Tibial artery (tissue), 4 donors: ENCODE measurements around the gene UBAC2.

Experiments used
- DNase-seq, 2 donors: peaks; one replicate each; pipeline ENCODE4 v3.0.0-alpha.2; 2019
- H3K27ac ChIP-seq, 2 donors: fragments of 200-600 bp; sonication (generic) in 1 of 2; 1 replicate in 1 of 2; 2 replicates in 1 of 2; pipeline ENCODE4 v1.5.1; 2018 to 2019; ENCODE audit warnings: mild to moderate bottlenecking in 1 of 2
- H3K27me3 ChIP-seq, 2 donors: fragments of 200-600 bp; sonication (generic) in 1 of 2; one replicate each; pipeline versions ENCODE4 v1.5.1 to v1.6.0; 2016 to 2019
- H3K36me3 ChIP-seq, 3 donors: fragments of 200-600 bp; sonication (generic) in 2 of 3; one replicate each; pipeline ENCODE4 v1.5.1; 2016 to 2019; ENCODE audit warnings: mild to moderate bottlenecking in 2 of 3
- H3K4me1 ChIP-seq, 4 donors: fragments of 200-600 bp; sonication (generic) in 2 of 4; 1 replicate in 3 of 4; 2 replicates in 1 of 4; pipeline ENCODE4 v1.5.1; 2016 to 2019
- H3K4me3 ChIP-seq, 2 donors: fragments of 200-600 bp; sonication (generic) in 1 of 2; 1 replicate in 1 of 2; 2 replicates in 1 of 2; pipeline ENCODE4 v1.5.1; 2018 to 2019; ENCODE audit warnings: mild to moderate bottlenecking in 2 of 2
- H3K9me3 ChIP-seq, 3 donors: fragments of 200-600 bp; sonication (generic) in 1 of 3; one replicate each; pipeline ENCODE4 v1.5.1; 2016 to 2019
- intact Hi-C: fragments of 100-400 bp; cut with DNase I; formaldehyde crosslinking; loops from one replicate; pipeline ENCODE4 v1.15.0; 2023; ENCODE audit warnings: low total_unique reads
- TF ChIP-seq, protein P1 (sequence below), 2 experiments: fragments of 200-600 bp in 1 of 2; fragments of 450-650 bp in 1 of 2; IDR thresholded peaks; one replicate each; pipeline ENCODE4 v1.5.1; 2017 to 2019; ENCODE audit warnings: antibody characterized with exemption in 2 of 2, mild to moderate bottlenecking in 1 of 2, moderate library complexity in 1 of 2

UBAC2 gene

DNA sequence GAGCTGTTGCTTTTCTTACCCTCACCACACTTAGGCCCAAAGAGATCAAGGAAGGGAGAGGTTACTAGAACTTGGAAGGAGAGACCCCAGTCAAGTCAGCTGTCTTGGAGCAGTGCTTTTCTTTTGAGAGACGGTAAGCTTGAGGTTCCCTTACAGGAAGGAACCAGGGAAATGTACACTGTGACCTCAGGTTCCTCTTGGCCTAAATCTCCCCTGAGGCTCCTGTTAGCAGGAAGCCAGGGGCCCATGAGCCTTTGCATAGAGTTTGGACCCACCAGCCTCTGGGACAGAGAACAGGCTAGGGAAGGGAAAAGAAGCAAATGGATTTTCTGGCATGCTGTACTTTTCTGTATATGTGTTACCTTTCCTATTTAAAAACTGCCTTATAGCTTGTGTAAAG lies 63.4 kb downstream of the UBAC2 start:
- intact Hi-C loops: no loop called here
- H3K27me3 ChIP-seq: no peaks in the 10 kb centered on the region

DNA sequence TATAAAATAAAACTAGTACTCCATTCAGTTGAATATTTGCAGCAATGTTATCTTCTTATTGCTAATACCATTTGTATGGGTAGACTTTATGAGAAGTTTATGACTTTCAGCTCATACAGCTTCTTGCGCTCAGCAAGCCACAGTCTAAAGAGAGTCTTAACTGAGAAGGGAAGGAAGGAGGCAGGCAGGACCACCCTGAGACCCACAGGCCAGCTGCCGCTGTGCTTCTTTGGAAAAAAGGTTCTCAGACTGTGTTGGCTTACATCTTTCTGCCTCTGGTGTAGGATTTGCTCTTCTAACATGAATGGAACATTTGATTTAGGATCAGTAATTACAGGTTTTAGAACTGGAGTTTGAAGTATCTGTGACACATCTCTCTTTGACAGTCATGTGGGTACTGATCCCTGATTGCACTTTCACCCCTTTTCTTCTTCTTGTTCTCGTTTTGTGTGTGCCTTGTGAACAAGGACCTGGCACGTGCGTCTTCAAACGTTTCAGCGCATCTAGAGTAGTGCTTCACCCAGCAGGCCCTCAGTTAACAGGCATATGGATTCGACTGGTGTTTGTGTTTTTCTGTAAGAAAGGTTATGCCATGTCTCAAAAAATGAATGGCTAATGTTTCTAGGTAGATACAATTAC lies 64.6 kb downstream of the UBAC2 start:
- intact Hi-C loops: loop anchor here (5.0 kb wide), 1 partner anchor 88 kb away; no protein-coding TSS in a partner anchor
- DNase-seq: no peak
- Histone ChIP-seq H3K36me3 (peaks cover 0 to 6% (median 0%) of the 10 kb centered on the region in 3 donors), H3K27me3 (no peaks in the 10 kb centered on the region), H3K4me3 (no peak overlapping the region), H3K9me3 (no peaks in the 10 kb centered on the region), H3K4me1 (no peaks in the 10 kb centered on the region), H3K27ac (no peak overlapping the region)
- TF ChIP-seq, protein P1, sequence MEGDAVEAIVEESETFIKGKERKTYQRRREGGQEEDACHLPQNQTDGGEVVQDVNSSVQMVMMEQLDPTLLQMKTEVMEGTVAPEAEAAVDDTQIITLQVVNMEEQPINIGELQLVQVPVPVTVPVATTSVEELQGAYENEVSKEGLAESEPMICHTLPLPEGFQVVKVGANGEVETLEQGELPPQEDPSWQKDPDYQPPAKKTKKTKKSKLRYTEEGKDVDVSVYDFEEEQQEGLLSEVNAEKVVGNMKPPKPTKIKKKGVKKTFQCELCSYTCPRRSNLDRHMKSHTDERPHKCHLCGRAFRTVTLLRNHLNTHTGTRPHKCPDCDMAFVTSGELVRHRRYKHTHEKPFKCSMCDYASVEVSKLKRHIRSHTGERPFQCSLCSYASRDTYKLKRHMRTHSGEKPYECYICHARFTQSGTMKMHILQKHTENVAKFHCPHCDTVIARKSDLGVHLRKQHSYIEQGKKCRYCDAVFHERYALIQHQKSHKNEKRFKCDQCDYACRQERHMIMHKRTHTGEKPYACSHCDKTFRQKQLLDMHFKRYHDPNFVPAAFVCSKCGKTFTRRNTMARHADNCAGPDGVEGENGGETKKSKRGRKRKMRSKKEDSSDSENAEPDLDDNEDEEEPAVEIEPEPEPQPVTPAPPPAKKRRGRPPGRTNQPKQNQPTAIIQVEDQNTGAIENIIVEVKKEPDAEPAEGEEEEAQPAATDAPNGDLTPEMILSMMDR (IDR thresholded peaks at IDR 0.05): no peak

More for the DNA sequence above, 63.4 kb downstream of the UBAC2 start:
- TF ChIP-seq, protein P1 (IDR thresholded peaks at IDR 0.05): no peak
- H3K36me3 ChIP-seq: peaks cover 0 to 13% (median 0%) of the 10 kb centered on the region in 3 donors
- H3K4me1 ChIP-seq: no peaks in the 10 kb centered on the region
- no peak overlapping the region for H3K27ac ChIP-seq
- no peak overlapping the region for H3K4me3 ChIP-seq
- DNase-seq: no peak
- no peaks in the 10 kb centered on the region for H3K9me3 ChIP-seq

DNA sequence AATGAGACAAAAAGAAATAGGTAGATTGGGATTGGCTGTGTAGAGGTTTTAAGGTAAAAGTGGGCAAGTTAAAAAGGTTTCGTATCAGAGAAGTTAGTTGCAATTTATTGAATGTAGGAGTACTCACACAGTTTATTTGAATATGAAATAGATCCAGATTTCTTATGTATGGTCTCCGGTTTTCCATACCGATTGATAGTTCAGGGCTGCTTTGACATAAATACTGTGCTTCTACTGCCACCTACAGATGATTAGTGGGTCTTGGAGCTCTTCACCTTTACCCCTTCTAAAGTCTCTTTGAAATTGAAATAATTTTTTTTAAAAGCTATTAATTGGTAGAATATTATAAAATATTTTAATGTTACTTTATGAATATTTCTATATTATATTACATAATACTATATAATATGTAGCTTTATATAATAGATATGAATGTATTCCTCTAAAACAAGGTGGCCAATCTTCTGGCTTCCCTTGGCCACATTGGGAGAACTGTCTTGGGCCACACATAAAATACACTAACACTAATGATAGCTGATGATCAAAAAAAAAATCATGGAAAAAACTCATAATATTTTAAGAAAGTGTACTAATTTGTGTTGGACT lies 65.3 kb downstream of the UBAC2 start:
- TF ChIP-seq, protein P1 (IDR thresholded peaks at IDR 0.05): peak; percentile 56 to 69
- Histone ChIP-seq H3K27me3 (no peaks in the 10 kb centered on the region), H3K4me1 (no peaks in the 10 kb centered on the region), H3K36me3 (peaks cover 0 to 5% (median 0%) of the 10 kb centered on the region in 3 donors), H3K27ac (no peak overlapping the region), H3K9me3 (no peaks in the 10 kb centered on the region), H3K4me3 (no peak overlapping the region)
- no peak for DNase-seq
- intact Hi-C loops: loop anchor here (5.0 kb wide), 1 partner anchor 89 kb away; no protein-coding TSS in a partner anchor

DNA sequence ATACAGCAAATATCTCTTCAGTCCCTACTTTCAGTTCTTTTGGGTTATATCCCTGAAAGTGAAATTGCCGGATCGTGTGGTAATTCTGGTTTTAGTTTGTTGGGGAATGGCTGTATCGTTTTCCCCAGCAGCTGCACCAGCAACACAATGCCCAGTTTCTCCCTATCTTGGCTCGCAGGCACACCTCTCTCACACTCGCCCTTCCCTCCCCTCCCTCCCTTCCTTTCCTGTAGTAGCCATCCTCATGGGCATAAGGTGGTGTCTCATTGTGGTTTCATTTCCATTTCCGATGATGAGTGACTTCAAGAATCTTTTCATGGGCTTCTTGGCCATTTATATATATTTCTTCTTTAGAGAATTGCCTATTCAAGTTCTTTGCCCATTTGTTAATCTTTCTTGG lies 66.2 kb downstream of the UBAC2 start:
- no peaks in the 10 kb centered on the region for H3K4me1 ChIP-seq
- intact Hi-C loops: loop anchor here (5.0 kb wide), 1 partner anchor 90 kb away; no protein-coding TSS in a partner anchor
- no peak for DNase-seq

DNA sequence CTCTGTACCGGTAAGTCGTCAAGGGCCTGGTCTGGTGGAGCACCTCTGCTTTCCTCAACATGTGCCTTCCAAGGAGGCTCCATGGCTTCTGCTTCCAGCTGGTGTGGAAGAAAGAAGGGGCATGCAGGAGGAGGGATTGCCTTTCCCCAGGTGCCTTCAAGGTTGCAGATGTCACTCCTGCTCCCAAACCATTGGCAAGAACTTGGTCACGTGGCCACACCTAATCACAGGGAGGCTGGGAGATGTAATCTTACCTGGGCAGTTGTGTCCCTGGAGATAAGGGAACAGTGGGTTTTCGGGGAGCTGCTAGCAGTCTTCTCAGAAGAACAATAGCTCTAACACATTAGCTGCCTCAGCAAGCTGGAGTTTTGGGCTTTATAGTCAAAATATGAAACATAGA lies 67.3 kb downstream of the UBAC2 start:
- Histone ChIP-seq H3K4me1 (no peaks in the 10 kb centered on the region), H3K27me3 (no peaks in the 10 kb centered on the region), H3K36me3 (peaks cover 0 to 5% (median 0%) of the 10 kb centered on the region in 3 donors), H3K9me3 (peaks cover 0 to 6% (median 0%) of the 10 kb centered on the region in 3 donors), H3K27ac (no peak overlapping the region), H3K4me3 (no peak overlapping the region)
- intact Hi-C loops: loop anchor here (2.0 to 5.0 kb wide), 2 partner anchors 91 to 169 kb away; no protein-coding TSS in a partner anchor
- no peak for DNase-seq
- TF ChIP-seq, protein P1 (IDR thresholded peaks at IDR 0.05): no peak

More for the DNA sequence above, 66.2 kb downstream of the UBAC2 start:
- H3K36me3 ChIP-seq: peaks cover 0 to 5% (median 0%) of the 10 kb centered on the region in 3 donors
- H3K9me3 ChIP-seq: no peaks in the 10 kb centered on the region
- H3K27me3 ChIP-seq: no peaks in the 10 kb centered on the region
- TF ChIP-seq, protein P1 (IDR thresholded peaks at IDR 0.05): no peak
- H3K4me3 ChIP-seq: no peak overlapping the region
- no peak overlapping the region for H3K27ac ChIP-seq
